SK-N-DZ (cell line): ENCODE data around the gene SCGB1C1.

Experiments
- small RNA-seq, 2 experiments: library from RNA; depleted of rRNA; stranded (forward); fragments of <200 nt; gene quantifications; one replicate each; pipeline ENCODE3, GENCODE V24; 2014

The SCGB1C1 gene

Small RNAs within 50 kb of the gene (small RNA-seq; reads per million reads assigned to genes)
- gene RNU6-447P, result 0 reads per million in 2 experiments
